DND-41 (cell line): ENCODE data around the gene SYCE1L.

ENCODE experiments used
- EZH2 ChIP-seq: IDR thresholded peaks from 3 replicates; pipeline ENCODE4 v1.6.1; 2012; ENCODE audit warnings: borderline replicate concordance, low read depth, mild to moderate bottlenecking, moderate library complexity, low read length, inconsistent platforms; ENCODE audit not compliant: severe bottlenecking
- TF ChIP-seq, protein P1 (sequence below): IDR thresholded peaks from 2 replicates; pipeline ENCODE4 v1.5.1; 2012; ENCODE audit warnings: borderline replicate concordance, low read length, moderate library complexity, mild to moderate bottlenecking; ENCODE audit not compliant: poor library complexity, severe bottlenecking; ENCODE audit errors: extremely low read depth

DNA sequence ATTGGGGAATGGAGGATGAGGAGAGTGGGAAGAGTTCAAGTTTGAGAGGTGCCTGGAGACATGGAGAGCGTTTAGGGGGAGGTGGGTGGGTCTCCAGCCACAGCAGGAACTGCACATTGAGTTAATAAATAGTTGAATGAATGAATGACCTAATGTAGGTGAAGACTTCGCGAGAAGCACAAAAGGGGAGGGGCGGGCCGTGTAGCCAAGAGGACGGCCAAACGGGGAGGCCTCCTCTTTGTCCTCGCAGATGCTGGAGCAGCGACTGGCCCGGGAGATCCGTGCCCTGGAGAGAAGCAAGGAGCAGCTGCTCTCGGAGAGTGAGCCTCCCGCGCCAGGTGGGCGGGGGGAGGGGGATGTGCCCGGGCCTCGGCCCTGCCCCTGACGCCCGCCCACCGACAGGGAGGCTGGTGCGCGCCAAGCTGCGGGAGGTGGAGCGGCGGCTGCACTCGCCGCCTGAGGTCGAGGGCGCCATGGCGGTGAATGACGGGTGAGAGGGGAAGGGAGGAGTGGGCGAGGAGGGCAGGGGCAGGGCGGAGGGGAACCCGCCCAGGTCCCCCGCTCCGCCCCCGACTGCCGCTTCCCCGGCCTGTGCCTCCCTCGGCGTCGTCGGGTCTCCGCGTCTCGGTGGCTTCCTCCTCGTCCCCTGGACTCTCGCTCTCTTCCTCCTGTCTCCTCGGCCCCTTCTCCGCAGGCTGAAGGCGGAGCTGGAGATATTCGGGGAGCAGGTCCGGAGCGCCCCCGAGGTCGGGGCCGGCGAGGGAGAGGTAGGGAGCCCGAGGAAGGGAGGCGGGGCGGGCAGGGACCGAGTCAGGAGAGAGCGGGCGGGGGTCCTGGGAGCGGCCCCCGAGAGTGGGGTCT is 12.9 kb downstream of the SYCE1L start:
- TF ChIP-seq, protein P1, sequence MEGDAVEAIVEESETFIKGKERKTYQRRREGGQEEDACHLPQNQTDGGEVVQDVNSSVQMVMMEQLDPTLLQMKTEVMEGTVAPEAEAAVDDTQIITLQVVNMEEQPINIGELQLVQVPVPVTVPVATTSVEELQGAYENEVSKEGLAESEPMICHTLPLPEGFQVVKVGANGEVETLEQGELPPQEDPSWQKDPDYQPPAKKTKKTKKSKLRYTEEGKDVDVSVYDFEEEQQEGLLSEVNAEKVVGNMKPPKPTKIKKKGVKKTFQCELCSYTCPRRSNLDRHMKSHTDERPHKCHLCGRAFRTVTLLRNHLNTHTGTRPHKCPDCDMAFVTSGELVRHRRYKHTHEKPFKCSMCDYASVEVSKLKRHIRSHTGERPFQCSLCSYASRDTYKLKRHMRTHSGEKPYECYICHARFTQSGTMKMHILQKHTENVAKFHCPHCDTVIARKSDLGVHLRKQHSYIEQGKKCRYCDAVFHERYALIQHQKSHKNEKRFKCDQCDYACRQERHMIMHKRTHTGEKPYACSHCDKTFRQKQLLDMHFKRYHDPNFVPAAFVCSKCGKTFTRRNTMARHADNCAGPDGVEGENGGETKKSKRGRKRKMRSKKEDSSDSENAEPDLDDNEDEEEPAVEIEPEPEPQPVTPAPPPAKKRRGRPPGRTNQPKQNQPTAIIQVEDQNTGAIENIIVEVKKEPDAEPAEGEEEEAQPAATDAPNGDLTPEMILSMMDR: no peak
- no peak for TF ChIP-seq EZH2
